GM10266 (cell line): ENCODE measurements around the gene ABHD12.

Experiments used
- DNase-seq: peaks from one replicate; pipeline ENCODE4 v3.0.0; 2012; ENCODE audit errors: extremely low spot score
- CTCF ChIP-seq: IDR thresholded peaks from 2 replicates; pipeline ENCODE4 v1.5.1; 2012; ENCODE audit warnings: mild to moderate bottlenecking, low read depth; ENCODE audit not compliant: control insufficient read depth, insufficient read depth; ENCODE audit errors: missing control alignments

ABHD12 gene

GRCh38 chr20:25294459-25295385 lies 95.9 kb downstream of the ABHD12 start:
- peak; percentile 86 for DNase-seq
- peak; percentile 88 for TF ChIP-seq CTCF

DNA sequence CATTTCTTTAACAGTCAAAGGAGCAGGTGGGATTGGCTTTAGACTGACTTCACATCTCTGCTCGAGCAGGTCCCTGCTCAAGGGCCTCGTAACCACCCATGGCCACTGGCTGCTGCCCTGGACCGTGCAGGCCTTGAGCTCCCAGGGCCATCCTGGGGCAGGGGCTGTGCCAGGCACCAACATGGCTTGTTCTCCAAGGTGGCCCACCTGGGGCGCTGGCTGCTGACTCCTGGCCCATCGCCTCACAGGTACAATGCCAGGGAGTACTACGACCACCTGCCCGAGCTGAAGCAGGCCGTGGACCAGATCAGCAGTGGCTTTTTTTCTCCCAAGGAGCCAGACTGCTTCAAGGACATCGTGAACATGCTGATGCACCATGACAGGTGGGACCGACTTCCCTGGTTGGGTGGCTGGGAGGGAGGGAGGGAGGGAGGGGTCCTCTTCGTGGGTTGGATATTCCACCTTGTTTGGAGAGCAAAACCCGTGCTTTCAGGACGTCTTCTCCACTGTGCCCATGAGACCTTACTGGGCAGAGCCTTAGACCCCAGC lies 96.7 kb downstream of the ABHD12 start:
- no peak for DNase-seq
- no peak for TF ChIP-seq CTCF

GRCh38 chr20:25293507-25293906 lies 97.1 kb downstream of the ABHD12 start:
- DNase-seq: no peak
- TF ChIP-seq CTCF: no peak

DNA sequence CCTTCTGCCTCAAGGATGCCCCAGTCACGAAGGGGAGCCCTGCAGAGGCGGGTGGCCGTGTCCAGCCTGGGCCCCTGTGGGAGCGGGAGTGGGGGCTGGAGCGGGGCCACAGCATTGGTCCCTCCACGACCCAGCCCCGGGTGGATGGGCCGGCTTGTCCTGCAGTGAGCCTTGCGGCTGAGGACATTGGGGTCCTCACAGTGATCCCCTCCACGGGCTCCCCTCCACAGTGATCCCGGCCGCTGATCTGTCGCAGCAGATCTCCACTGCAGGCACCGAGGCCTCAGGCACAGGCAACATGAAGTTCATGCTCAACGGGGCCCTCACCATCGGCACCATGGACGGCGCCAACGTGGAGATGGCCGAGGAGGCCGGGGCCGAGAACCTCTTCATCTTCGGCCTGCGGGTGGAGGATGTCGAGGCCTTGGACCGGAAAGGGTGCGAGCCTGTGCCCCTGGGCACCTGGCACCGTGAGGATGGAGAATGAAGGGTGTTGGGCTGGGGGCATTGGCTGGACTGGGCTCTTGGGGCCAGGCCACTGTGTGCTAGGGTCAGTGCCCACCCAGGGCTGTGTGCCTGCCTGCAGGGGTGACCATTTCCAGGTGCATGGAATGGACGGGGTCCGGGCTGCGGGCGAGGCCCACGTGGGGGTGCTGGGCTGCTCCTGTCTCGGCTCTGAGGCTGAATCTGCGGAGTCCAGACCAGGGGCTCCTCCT lies 98.3 kb downstream of the ABHD12 start:
- TF ChIP-seq CTCF: no peak
- DNase-seq: no peak

- no peak for DNase-seq
- TF ChIP-seq CTCF: no peak
Observed at GRCh38 chr20:25291432-25292133, 99.1 kb downstream of the ABHD12 start.

DNA sequence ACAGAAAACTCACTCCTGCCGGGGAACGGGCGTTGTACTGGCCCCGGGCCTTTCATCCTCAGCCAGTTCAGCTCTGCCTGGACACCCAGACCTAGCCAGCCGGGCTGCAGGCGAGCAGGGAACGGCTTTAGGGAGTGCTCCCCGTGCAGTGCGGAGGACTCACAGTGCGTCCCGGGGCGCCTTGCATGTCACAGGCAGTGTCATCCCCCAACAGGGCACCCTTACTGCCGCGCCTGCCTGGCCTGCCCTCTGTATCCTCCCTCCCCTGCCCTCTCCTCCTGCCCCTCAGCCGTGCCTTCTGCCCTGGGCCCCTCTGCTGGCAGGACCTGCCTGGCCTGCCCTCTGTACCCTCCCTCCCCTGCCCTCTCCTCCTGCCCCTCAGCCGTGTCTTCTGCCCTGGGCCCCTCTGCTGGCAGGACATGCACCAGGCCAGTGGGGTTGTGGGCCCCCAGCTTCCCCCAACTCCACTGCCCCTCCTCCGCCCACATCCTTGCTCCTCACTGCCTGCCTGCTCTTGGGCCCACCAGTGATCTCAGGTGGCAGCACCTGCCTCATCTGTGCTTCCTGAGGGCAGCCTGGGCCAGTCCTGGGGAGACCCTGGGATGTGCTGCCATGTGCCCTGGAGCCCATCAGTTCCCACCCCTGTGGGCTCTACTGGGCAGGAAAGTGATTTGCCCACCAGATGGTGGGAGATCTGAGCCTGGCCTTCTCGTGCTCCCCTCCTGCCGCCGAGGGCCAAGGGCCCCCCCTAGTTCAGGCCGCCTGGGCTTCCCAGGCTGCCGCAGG lies 99.8 kb downstream of the ABHD12 start:
- no peak for DNase-seq
- no peak for TF ChIP-seq CTCF
